Ovary (tissue), 3 donors: Measurements from ENCODE around the gene ADGRL4.

Source experiments
- CTCF ChIP-seq, 3 donors: fragments of 450-650 bp in 2 of 3; fragments of 200-600 bp in 1 of 3; IDR thresholded peaks; one replicate each; pipeline versions ENCODE4 v1.5.1 to v1.8.0; 2016 to 2022; ENCODE audit warnings: antibody characterized with exemption in 3 of 3, mild to moderate bottlenecking in 1 of 3
- EP300 ChIP-seq: sonication (generic); formaldehyde crosslinking; IDR thresholded peaks from one replicate; pipeline ENCODE4 v1.6.1; 2017; ENCODE audit warnings: antibody characterized with exemption
- POLR2A ChIP-seq: fragments of 450-650 bp; IDR thresholded peaks from one replicate; pipeline ENCODE4 v1.6.1; 2017; ENCODE audit warnings: antibody characterized with exemption, mild to moderate bottlenecking, moderate library complexity
- donor health status: DM: no; HTN: no; CAD: no.

- TF ChIP-seq CTCF (IDR thresholded peaks at IDR 0.05) = no peak
- TF ChIP-seq POLR2A = no peak
- TF ChIP-seq EP300 = no peak
These were observed 103.9 kb downstream of the ADGRL4 start for GRCh38 chr1:78902641-78903040.
